GM19438 (cell line): ENCODE measurements around the gene PTMA.

Source experiments
- ATAC-seq: cut with Tn5 transposase; IDR thresholded peaks from one replicate; pipeline ENCODE4 v1.9.1; 2021; ENCODE audit warnings: low read depth; ENCODE audit not compliant: unreplicated experiment

The PTMA gene

DNA sequence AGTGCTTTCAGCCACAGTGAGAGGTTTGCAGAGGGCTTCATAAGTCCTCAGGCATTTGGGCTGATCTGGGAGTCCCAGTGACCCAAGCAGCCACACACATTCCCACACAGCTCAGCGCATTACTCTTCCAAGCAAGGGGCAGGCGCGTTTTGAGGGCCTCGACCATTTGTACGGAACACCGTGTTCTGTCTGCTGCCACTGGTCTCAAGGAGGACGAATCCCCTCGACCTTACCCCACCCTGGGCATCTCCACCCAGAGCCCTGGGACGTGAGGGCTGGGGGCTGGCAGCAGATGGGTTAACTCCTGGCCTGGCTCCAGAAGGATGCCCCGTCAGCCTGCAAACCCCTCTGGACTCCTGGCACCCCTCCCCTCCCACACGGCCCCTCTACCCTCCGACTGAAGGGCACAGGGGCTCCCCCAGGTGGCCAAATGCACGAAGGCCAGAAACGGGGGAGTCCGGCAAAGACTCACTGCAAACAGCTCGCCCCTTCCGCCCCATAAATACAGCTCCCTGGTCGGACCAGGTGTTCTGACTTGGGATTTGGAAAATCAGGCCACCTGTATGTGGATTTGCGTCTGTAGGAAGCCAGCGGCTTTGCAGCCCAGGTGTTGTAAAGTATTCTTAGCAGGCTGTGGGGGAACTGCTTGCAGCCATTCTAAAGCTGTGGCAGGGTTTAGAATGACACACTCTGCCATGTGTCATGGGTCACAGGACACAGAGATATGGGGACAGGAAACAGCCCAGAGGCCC lies 33.6 kb upstream of the PTMA start:
- ATAC-seq = peak; percentile 25

DNA sequence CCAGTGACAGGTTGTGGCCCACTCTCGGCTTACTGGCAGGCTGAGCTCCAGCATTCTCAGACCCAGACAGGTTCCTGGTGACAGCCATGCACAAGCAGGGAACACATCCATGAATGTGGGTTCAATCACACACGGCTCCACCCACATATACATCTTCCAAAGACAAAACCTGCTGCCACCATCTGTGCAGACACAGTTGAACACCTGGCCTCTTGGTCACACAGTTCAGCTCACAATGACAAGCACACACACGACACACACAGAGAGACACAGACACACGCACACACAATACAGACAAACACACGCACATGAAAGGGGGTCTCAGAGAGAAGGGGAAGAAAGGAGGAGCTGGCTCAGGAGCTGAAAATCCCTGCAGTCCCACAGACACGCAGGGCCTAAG lies 32.1 kb upstream of the PTMA start:
- ATAC-seq = no peak

GRCh38 chr2:231677632-231678104 lies 30.7 kb upstream of the PTMA start:
- no peak for ATAC-seq

- ATAC-seq = no peak
Measured at GRCh38 chr2:231679908-231680284, 28.4 kb upstream of the PTMA start.

DNA sequence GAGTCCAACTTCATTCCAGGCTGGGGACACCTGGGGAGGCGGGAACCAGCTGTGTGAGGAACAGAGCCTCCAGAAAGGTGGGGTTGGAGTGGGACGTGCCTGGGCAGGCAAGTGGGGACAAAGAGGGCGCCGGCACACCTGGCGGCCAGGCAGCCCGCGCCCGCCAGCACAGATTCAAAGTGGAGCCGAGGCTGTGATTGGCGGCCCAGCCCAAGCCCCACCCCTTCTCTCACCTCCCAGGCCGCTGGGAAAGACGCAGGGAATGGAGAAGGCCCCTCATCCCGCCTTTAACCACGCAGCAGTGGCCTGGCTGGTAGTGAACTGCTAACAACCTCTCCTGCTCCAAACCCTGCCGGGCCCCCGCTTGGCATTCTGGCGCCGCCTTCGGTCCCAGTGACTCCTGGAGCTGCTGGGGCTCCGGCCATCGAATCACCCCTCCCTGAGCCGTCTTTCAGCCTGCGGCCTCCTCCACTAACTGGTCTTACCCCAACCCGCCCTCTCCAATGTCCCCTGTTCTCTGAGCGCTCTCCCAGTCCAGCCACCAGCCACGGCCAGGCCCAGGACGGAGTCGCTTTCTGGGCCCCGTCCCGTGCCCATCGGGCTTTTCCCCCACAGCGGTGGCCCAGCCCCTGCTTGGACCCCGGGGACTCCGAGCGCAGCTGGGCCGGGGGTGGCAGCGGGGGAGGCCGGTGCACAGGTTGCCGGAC lies 27.9 kb upstream of the PTMA start:
- ATAC-seq = peak; percentile 19

DNA sequence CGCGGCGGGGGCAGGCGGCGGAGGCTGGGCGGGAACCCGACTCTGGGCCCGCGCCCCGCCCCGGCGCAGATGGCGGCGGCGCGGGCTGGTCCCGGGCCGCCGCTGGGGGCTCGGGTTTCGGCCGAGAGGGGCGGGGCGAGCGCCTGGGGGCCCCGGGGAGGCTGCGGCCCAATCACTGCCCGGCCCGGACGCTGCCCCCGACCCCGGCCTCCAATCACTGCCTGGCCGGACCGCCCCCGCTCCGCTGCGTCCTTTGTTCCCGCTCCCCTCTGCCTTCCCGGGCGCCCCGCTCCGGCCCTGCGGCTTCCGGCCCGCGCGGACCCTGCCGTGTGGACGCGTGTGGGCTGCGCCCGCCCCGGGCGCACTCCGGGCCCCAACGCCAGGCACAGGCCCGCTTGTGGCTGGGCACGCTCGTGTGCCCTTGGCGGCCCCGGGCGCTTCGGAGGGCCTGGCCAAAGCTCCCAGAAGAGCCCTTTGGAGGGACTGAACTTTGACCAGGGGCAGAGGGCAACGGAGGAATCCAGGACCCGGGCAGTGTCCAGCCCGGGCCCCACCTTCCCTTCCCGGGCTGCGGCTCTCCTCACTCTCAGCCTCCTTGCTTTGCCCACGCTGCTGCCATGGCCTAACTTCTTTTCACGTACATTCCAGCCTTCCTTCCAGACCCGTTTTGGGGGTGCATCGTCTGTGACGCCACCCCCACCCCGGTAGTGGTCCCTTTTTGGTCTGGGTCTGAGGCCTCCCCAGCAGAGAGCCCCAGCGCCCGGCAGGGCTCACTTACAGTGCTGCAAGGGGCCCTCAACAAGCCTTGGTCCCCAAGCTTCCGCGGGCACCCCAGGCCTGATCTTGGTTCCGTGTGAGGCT lies 27.1 kb upstream of the PTMA start:
- peak; percentile 70 for ATAC-seq

- no peak for ATAC-seq
Measured at GRCh38 chr2:231682603-231683291, 25.6 kb upstream of the PTMA start.

DNA sequence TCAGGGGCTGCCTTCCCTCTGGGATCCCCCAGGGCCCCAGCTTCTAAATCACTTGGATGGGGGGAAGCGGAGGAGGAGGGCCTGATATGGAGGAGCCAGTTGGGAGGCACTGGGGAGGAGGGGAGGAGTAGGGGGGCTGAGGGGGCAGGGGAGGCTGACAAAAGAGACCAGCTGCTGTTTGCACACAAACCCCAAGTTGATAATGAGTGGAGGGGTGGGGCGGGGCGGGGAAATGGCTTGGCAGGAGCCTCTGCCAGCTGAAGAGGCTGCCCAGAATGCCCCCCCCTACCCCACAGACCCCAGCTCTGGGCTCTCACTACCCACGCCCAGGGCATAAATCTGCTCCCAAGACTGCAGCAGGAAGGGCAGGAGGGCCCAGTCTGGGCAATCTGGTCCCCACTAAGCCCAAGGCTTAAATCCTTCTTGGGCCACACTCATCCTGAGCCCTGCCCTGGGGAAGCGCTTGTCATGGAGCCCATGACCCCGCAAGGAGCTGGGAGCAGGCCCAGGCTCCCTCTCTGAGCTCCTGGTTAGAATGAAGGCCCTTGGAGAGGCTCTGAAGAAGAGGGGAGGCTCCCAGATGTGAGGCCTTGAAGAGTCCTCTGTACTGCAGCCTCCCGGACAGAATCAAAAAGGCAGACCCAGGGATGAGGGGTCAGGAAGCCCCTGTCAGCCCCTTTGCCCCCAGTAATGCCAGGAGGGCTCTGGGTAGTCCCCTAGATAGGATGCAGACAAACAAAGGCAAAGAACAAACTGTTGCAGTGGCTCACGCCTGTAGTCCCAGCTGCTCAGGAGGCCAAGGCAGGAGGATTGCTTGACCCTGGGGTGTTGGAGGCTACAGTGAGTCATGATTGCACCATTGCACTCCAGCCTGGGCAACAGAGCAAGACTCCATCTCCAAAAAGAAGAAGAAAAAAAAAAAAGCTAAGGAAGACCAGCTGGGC lies 24.8 kb upstream of the PTMA start:
- ATAC-seq = no peak

DNA sequence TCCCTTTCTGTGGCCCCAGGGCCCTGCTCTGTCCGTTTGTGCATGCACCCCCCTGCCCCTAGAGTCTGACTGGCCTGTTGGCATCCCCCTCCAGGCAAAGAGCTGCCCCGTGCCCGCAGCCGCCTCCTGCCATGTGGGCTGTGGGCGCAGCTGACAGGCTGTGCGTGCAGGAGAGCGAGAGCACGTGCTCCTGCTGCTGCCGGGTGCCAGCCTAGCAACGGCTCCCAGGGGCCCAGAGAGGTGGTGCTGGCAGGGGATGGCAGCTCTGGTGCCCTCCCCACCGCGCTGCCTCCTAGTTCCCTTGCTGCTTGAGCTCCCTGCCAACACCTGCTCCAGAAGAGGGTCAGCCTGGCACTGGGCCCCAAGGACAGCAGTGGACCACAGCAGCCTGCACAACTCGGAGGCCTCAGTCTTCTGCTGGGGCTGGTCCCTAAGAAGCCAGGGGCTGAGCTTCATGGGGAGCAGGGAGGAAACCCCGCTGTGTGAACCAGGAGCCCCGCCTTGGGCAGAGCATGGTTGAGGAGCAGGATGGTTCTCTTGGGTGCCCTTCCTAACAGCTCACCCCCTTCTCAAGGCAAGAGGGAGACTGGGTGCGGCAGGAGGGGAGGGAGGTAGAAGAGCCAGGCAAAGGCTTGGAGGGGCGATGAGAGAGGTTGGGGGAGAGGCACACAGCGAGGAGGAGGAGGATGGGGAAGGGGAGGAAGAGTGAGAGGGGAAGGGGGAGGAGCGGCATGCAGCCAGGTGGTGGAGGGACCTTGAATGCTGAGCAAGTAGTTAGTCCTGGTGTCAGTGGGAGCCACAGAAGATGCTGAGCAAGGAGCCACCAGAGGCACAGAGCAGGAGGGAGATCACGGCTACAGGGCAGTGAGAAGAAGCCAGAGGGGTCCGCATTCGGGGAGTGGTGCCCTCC lies 23.8 kb upstream of the PTMA start:
- ATAC-seq = no peak

GRCh38 chr2:231685349-231686191 lies 22.8 kb upstream of the PTMA start:
- ATAC-seq = no peak

- ATAC-seq = no peak
Measured at GRCh38 chr2:231686192-231687100, 21.9 kb upstream of the PTMA start.

GRCh38 chr2:231687133-231687852 lies 21.0 kb upstream of the PTMA start:
- ATAC-seq = peak; percentile 81

DNA sequence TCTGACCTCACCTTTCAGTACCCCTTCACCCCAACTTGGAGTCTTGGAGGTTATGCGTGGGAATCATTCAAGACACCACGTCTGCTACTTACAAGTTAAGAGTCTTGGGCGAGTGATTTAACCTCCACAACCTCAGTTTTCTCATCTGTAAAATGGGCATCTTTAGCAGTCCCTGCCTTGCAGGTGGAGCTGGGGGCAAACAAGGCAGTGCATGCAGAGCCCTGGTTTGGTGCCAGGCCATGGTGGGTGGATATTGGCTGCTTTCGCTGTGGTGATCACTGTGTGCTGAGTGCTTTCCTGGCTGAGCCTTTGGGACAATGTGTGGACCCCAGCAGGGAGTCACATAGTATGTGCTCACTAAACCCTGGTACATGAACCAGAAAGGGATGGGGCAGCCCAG lies 20.4 kb upstream of the PTMA start:
- no peak for ATAC-seq

DNA sequence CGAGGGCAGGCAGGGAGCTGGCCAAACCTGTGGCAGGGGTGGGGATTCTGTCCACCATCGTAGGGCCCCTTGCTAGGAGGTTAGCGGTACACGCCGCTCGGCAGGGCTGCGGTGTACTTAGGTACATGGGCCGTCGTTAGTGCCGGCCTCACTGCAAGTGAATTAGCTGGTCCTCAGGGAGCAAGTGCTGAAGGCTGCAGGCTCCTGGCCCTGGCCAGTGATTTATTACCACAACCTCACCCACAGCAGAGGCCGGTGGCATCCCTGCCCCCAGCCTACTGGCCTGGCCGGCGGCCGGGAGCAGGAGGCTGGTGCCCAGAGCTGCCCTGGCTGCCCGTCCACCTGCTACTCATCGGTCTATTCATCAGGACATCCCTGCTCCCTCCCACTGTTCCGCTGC lies 19.6 kb upstream of the PTMA start:
- no peak for ATAC-seq

DNA sequence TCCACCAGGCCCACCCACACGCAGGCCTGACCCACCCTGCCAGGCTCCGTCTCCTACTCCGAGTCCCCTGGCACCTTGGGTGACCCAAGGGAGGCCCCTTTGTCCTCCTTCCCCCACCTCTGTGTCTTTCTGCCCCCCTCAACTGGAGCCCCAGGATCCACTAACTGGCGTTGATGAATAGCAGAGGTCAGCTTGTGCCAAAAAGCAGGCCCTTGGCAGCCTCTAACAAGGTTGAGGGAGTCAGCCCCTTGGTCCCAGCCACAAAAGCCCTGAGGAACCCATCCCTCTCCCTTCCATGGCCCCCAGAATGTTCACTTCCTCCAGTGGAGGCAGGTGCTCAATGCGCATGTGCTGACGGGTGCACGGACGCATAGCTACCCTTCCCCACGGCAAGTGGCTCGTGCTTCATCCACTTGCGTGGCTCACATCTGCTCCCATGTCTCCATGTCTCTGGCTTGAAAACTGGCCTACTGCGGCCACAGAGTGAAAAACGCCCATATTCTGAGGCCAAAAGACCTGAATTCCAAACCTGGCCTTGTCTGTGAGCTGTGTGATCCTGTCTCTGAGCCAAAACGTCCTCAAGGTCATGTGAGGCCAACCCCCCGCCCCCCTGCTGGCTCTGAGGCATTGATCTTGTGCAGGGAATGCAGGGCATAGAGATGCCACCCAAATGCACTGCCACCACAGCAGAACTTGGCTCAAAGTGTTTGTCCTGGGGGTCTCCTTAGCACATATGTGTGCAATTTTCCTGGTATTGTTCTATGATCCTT lies 19.0 kb upstream of the PTMA start:
- ATAC-seq = no peak
